ENCODE results near the gene SIK3.
A peak's percentile ranks its signal among the peaks of the same experiment; 100 is the strongest.

The SIK3 gene

GRCh38 chr11:116929414-116930090 is 168.7 kb downstream of the SIK3 start:
- DNase-seq (ENCODE audit: low read depth), result no peak

GRCh38 chr11:116928845-116929244 is 169.4 kb downstream of the SIK3 start:
- DNase-seq (ENCODE audit: low read depth), result no peak

GRCh38 chr11:116928102-116928777 is 170.0 kb downstream of the SIK3 start:
- DNase-seq (ENCODE audit: low read depth), result no peak

- peak; percentile 9 for DNase-seq (ENCODE audit: low read depth)
Observed at GRCh38 chr11:116927163-116927974, 170.9 kb downstream of the SIK3 start.

- DNase-seq (ENCODE audit: low read depth), result no peak
Observed at GRCh38 chr11:116925050-116925449, 173.2 kb downstream of the SIK3 start.

- DNase-seq (ENCODE audit: low read depth), result no peak
Observed at GRCh38 chr11:116918925-116919655, 179.1 kb downstream of the SIK3 start.

GRCh38 chr11:116917632-116918031 is 180.6 kb downstream of the SIK3 start:
- no peak for DNase-seq (ENCODE audit: low read depth)

- DNase-seq (ENCODE audit: low read depth), result no peak
Observed at GRCh38 chr11:116916886-116917285, 181.3 kb downstream of the SIK3 start.

- DNase-seq (ENCODE audit: low read depth), result no peak
Observed at GRCh38 chr11:116916052-116916451, 182.2 kb downstream of the SIK3 start.

- DNase-seq (ENCODE audit: low read depth), result no peak
Observed at GRCh38 chr11:116913000-116913399, 185.2 kb downstream of the SIK3 start.

- DNase-seq (ENCODE audit: low read depth), result no peak
Observed at GRCh38 chr11:116911976-116912734, 186.1 kb downstream of the SIK3 start.

GRCh38 chr11:116910847-116911246 is 187.4 kb downstream of the SIK3 start:
- no peak for DNase-seq (ENCODE audit: low read depth)

GRCh38 chr11:116910378-116910777 is 187.8 kb downstream of the SIK3 start:
- no peak for DNase-seq (ENCODE audit: low read depth)

GRCh38 chr11:116909245-116909644 is 189.0 kb downstream of the SIK3 start:
- DNase-seq (ENCODE audit: low read depth), result no peak

GRCh38 chr11:116906479-116906878 is 191.7 kb downstream of the SIK3 start:
- DNase-seq (ENCODE audit: low read depth), result no peak

- DNase-seq (ENCODE audit: low read depth), result no peak
Observed at GRCh38 chr11:116903090-116903489, 195.1 kb downstream of the SIK3 start.

- DNase-seq (ENCODE audit: low read depth), result no peak
Observed at GRCh38 chr11:116901964-116902688, 196.1 kb downstream of the SIK3 start.

- DNase-seq (ENCODE audit: low read depth), result no peak
Observed at GRCh38 chr11:116901211-116901610, 197.0 kb downstream of the SIK3 start.

GRCh38 chr11:116896211-116896610 is 202.0 kb downstream of the SIK3 start:
- DNase-seq (ENCODE audit: low read depth), result no peak

GRCh38 chr11:116895048-116895757 is 203.0 kb downstream of the SIK3 start:
- no peak for DNase-seq (ENCODE audit: low read depth)
